Measurements from ENCODE around the gene EPC1.

The EPC1 gene

GRCh38 chr10:32379318-32379949 lies 32.5 kb upstream of the EPC1 start:
- FAIRE-seq (peak; percentile 85), DNase-seq (ENCODE audit: insufficient read length, low spot score) (no peak)
- no peak for TF ChIP-seq PAX5 (IDR thresholded peaks at IDR 0.05; ENCODE audit: insufficient read depth, low read length, severe bottlenecking)
- TF ChIP-seq POU2F2 (IDR thresholded peaks at IDR 0.05; ENCODE audit: low read depth, low read length) = no peak
- TF ChIP-seq POLR2AphosphoS5 (IDR thresholded peaks at IDR 0.05; ENCODE audit: low read depth, low read length) = no peak
- TF ChIP-seq TAF1 (IDR thresholded peaks at IDR 0.05; ENCODE audit: low read depth, low read length) = no peak
- TF ChIP-seq SPI1 (IDR thresholded peaks at IDR 0.05; ENCODE audit: low read depth, low read length) = no peak
- TF ChIP-seq POLR2A (IDR thresholded peaks at IDR 0.05; ENCODE audit: low read depth, low read length) = no peak

- TF ChIP-seq POLR2AphosphoS5 (IDR thresholded peaks at IDR 0.05; ENCODE audit: low read depth, low read length) (peak; percentile 66; the same call in 1 of the 2 replicates), PAX5 (IDR thresholded peaks at IDR 0.05; ENCODE audit: insufficient read depth, low read length, severe bottlenecking) (no peak), POU2F2 (IDR thresholded peaks at IDR 0.05; ENCODE audit: low read depth, low read length) (no peak), TAF1 (IDR thresholded peaks at IDR 0.05; ENCODE audit: low read depth, low read length) (peak; percentile 42; the same call in 1 of the 2 replicates), SPI1 (IDR thresholded peaks at IDR 0.05; ENCODE audit: low read depth, low read length) (no peak), POLR2A (IDR thresholded peaks at IDR 0.05; ENCODE audit: low read depth, low read length) (peak; percentile 77; the same call in 1 of the 2 replicates)
- FAIRE-seq (peak; percentile 97), DNase-seq (ENCODE audit: insufficient read length, low spot score) (peak; percentile 28)
These were observed 31.7 kb upstream of the EPC1 start for GRCh38 chr10:32378363-32379317.

DNA sequence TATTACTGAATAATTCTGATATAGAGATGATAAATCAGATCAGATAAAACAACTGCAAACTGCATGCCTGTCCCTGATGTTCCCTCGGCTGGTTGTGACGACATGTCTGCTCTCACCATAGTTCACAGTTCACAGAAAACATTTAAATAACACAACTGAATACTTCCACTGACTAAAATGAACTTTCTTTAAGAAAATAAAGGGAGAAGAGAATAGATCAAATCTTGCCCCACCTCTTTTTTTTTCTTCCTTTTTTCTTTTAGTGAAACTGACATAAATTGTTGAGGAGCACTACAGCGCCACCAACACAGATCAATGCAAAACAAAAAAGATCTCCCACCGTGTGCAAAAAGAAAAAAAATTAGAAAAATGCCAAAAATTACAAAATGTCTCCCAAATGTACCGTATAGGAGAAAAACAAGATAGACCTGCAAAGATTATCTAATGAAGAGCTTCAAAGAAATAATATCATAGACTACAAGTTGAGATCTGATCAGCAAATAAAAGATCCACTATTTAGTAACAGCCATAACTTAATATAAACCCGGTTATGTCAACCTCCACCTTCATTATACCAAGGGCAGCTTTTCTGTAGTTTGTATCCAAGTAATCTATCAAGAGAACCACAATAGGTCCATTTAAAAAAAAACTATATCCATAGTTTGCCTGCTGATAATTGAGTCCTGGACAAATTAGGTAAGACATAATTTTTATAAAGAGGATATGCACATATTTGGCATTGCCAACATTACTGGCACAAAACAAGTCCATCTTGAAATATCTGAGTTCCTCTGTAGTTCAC lies 30.7 kb upstream of the EPC1 start:
- FAIRE-seq = peak; percentile 86
- TF ChIP-seq SPI1 (IDR thresholded peaks at IDR 0.05; ENCODE audit: low read depth, low read length) (no peak), TAF1 (IDR thresholded peaks at IDR 0.05; ENCODE audit: low read depth, low read length) (no peak), POU2F2 (IDR thresholded peaks at IDR 0.05; ENCODE audit: low read depth, low read length) (no peak), PAX5 (IDR thresholded peaks at IDR 0.05; ENCODE audit: insufficient read depth, low read length, severe bottlenecking) (no peak), POLR2AphosphoS5 (IDR thresholded peaks at IDR 0.05; ENCODE audit: low read depth, low read length) (no peak), POLR2A (IDR thresholded peaks at IDR 0.05; ENCODE audit: low read depth, low read length) (no peak)
- no peak for DNase-seq (ENCODE audit: insufficient read length, low spot score)

GRCh38 chr10:32376771-32377170 lies 29.8 kb upstream of the EPC1 start:
- peak; percentile 5 for FAIRE-seq
- TF ChIP-seq PAX5 (IDR thresholded peaks at IDR 0.05; ENCODE audit: insufficient read depth, low read length, severe bottlenecking) (no peak), POLR2A (IDR thresholded peaks at IDR 0.05; ENCODE audit: low read depth, low read length) (no peak), SPI1 (IDR thresholded peaks at IDR 0.05; ENCODE audit: low read depth, low read length) (no peak), POU2F2 (IDR thresholded peaks at IDR 0.05; ENCODE audit: low read depth, low read length) (no peak)
- no peak for DNase-seq (ENCODE audit: insufficient read length, low spot score)

- no peak for DNase-seq (ENCODE audit: insufficient read length, low spot score)
- TF ChIP-seq PAX5 (IDR thresholded peaks at IDR 0.05; ENCODE audit: insufficient read depth, low read length, severe bottlenecking) (no peak), POLR2AphosphoS5 (IDR thresholded peaks at IDR 0.05; ENCODE audit: low read depth, low read length) (no peak), POLR2A (IDR thresholded peaks at IDR 0.05; ENCODE audit: low read depth, low read length) (no peak), POU2F2 (IDR thresholded peaks at IDR 0.05; ENCODE audit: low read depth, low read length) (no peak)
- FAIRE-seq = no peak
These were observed 29.1 kb upstream of the EPC1 start for GRCh38 chr10:32376097-32376496.

DNA sequence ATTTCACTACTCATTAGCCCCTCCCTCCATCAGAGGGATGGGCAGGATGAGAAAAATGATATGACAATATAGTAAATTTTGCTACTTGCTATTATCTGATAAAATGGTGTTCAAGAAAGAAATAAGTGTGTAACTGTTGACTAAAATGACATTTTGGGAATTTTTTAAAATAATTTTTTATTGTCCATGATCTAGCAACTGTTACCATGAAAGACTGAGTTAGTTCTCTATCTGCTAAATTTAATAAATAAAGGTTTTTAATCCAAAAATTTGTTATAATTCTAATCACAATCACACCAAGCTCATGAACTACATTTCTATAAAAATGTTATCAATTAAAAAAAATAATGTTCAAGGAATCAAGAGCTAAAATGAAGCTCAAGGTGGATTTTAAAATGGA lies 28.7 kb upstream of the EPC1 start:
- no peak for TF ChIP-seq POLR2AphosphoS5 (IDR thresholded peaks at IDR 0.05; ENCODE audit: low read depth, low read length)
- TF ChIP-seq POU2F2 (IDR thresholded peaks at IDR 0.05; ENCODE audit: low read depth, low read length) = no peak
- no peak for TF ChIP-seq PAX5 (IDR thresholded peaks at IDR 0.05; ENCODE audit: insufficient read depth, low read length, severe bottlenecking)
- TF ChIP-seq SPI1 (IDR thresholded peaks at IDR 0.05; ENCODE audit: low read depth, low read length) = no peak
- no peak for TF ChIP-seq POLR2A (IDR thresholded peaks at IDR 0.05; ENCODE audit: low read depth, low read length)
- TF ChIP-seq TAF1 (IDR thresholded peaks at IDR 0.05; ENCODE audit: low read depth, low read length) = no peak
- FAIRE-seq = no peak
- DNase-seq (ENCODE audit: insufficient read length, low spot score) = no peak

GRCh38 chr10:32374605-32375004 lies 27.6 kb upstream of the EPC1 start:
- DNase-seq (ENCODE audit: insufficient read length, low spot score) (no peak), FAIRE-seq (no peak)
- no peak for TF ChIP-seq POLR2AphosphoS5 (IDR thresholded peaks at IDR 0.05; ENCODE audit: low read depth, low read length)
- TF ChIP-seq POLR2A (IDR thresholded peaks at IDR 0.05; ENCODE audit: low read depth, low read length) = no peak
- TF ChIP-seq POU2F2 (IDR thresholded peaks at IDR 0.05; ENCODE audit: low read depth, low read length) = no peak
- TF ChIP-seq PAX5 (IDR thresholded peaks at IDR 0.05; ENCODE audit: insufficient read depth, low read length, severe bottlenecking) = no peak
- TF ChIP-seq TAF1 (IDR thresholded peaks at IDR 0.05; ENCODE audit: low read depth, low read length) = no peak
- TF ChIP-seq SPI1 (IDR thresholded peaks at IDR 0.05; ENCODE audit: low read depth, low read length) = no peak

GRCh38 chr10:32373496-32373895 lies 26.5 kb upstream of the EPC1 start:
- no peak for TF ChIP-seq TAF1 (IDR thresholded peaks at IDR 0.05; ENCODE audit: low read depth, low read length)
- TF ChIP-seq PAX5 (IDR thresholded peaks at IDR 0.05; ENCODE audit: insufficient read depth, low read length, severe bottlenecking) = no peak
- TF ChIP-seq POLR2AphosphoS5 (IDR thresholded peaks at IDR 0.05; ENCODE audit: low read depth, low read length) = no peak
- no peak for TF ChIP-seq POU2F2 (IDR thresholded peaks at IDR 0.05; ENCODE audit: low read depth, low read length)
- no peak for TF ChIP-seq POLR2A (IDR thresholded peaks at IDR 0.05; ENCODE audit: low read depth, low read length)
- TF ChIP-seq SPI1 (IDR thresholded peaks at IDR 0.05; ENCODE audit: low read depth, low read length) = no peak
- no peak for FAIRE-seq

More at GRCh38 chr10:32373496-32373895, 26.5 kb upstream of the EPC1 start:
- no peak for DNase-seq (ENCODE audit: insufficient read length, low spot score)

All from GM12891 (cell line).